Ishikawa (cell line): Measurements from ENCODE around the gene MBOAT7.

Experiments used
- CEBPB ChIP-seq: IDR thresholded peaks from 2 replicates; pipeline ENCODE4 v1.6.1; 2012
- CREB1 ChIP-seq: IDR thresholded peaks from 2 replicates; pipeline ENCODE4 v1.6.1; 2012; ENCODE audit warnings: low read depth
- EGR1 ChIP-seq: IDR thresholded peaks from 2 replicates; pipeline ENCODE4 v1.6.1; 2012
- EP300 ChIP-seq: IDR thresholded peaks from 2 replicates; pipeline ENCODE4 v1.6.1; 2012; ENCODE audit warnings: borderline replicate concordance
- FOXM1 ChIP-seq: IDR thresholded peaks from 2 replicates; pipeline ENCODE4 v1.6.1; 2012; ENCODE audit warnings: low read depth, borderline replicate concordance
- MAX ChIP-seq: IDR thresholded peaks from 2 replicates; pipeline ENCODE4 v1.6.1; 2012
- NFIC ChIP-seq: IDR thresholded peaks from 2 replicates; pipeline ENCODE4 v1.6.1; 2012
- RAD21 ChIP-seq: IDR thresholded peaks from 2 replicates; pipeline ENCODE4 v1.6.1; 2012; ENCODE audit warnings: low read depth
- REST ChIP-seq: IDR thresholded peaks from 2 replicates; pipeline ENCODE4 v1.6.1; 2012; ENCODE audit warnings: low read depth, mild to moderate bottlenecking
- TAF1 ChIP-seq: IDR thresholded peaks from 2 replicates; pipeline ENCODE4 v1.6.1; 2012; ENCODE audit warnings: low read depth, mild to moderate bottlenecking
- TCF12 ChIP-seq: IDR thresholded peaks from 2 replicates; pipeline ENCODE4 v1.6.1; 2012; ENCODE audit warnings: low read depth
- TEAD4 ChIP-seq: IDR thresholded peaks from 2 replicates; pipeline ENCODE4 v1.6.1; 2012
- YY1 ChIP-seq: IDR thresholded peaks from 2 replicates; pipeline ENCODE4 v1.6.1; 2012; ENCODE audit warnings: low read depth
- ZBTB7A ChIP-seq: IDR thresholded peaks from 2 replicates; pipeline ENCODE4 v1.6.1; 2012; ENCODE audit warnings: low read depth
- TF ChIP-seq, protein P1 (sequence below): IDR thresholded peaks from 2 replicates; pipeline ENCODE4 v1.6.1; 2012

The MBOAT7 gene

DNA sequence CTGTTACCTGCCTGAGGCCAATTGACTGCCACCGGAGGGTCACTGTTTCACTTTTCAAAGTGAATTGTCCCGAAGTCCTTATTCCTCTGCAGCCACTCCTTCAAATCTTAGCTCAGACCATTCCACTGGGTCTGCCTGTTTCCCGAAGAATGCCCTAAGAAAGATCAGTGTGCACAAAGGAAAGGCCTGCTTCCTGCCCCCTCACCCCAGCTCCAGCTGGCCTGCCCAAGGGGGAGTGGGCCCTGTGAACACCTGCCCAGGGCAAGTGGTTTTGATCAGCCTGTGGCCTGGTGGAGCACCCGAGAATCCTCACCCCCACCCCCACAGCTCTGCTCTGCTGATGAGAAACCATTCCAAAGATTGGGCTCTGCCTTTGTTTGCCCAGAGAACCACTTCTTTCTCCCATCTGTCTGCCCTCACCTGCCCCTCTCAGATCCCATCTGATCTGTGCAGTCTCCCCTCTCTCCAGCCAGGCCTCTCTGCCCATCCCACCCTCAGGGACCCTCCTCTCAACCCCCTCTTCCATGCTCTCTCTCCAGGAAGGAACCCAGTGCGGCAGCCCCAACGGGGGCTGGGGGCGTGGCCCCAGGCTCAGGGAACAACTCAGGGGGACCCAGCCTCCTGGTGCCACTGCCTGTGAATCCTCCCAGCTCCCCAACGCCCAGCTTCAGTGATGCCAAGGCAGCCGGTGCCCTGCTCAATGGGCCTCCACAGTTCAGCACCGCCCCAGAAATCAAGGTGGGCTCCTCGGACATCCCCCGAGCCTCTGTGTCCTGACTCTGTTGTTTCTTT, 40.2 kb downstream of the MBOAT7 start:
- TF ChIP-seq YY1, result no peak
- TF ChIP-seq REST, result no peak
- TF ChIP-seq TAF1, result no peak
- TF ChIP-seq TCF12, result no peak
- TF ChIP-seq RAD21, result no peak
- no peak for TF ChIP-seq MAX
- no peak for TF ChIP-seq NFIC
- TF ChIP-seq ZBTB7A, result no peak
- no peak for TF ChIP-seq TEAD4
- TF ChIP-seq CEBPB, result no peak

- TF ChIP-seq NFIC, result no peak
- TF ChIP-seq FOXM1, result no peak
- TF ChIP-seq TAF1, result no peak
- TF ChIP-seq, protein P1, sequence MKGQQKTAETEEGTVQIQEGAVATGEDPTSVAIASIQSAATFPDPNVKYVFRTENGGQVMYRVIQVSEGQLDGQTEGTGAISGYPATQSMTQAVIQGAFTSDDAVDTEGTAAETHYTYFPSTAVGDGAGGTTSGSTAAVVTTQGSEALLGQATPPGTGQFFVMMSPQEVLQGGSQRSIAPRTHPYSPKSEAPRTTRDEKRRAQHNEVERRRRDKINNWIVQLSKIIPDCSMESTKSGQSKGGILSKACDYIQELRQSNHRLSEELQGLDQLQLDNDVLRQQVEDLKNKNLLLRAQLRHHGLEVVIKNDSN, result no peak
- no peak for TF ChIP-seq YY1
- no peak for TF ChIP-seq EGR1
- TF ChIP-seq EP300, result no peak
- no peak for TF ChIP-seq MAX
- TF ChIP-seq REST, result no peak
- no peak for TF ChIP-seq TEAD4
- TF ChIP-seq CREB1, result no peak
- TF ChIP-seq RAD21, result no peak
- TF ChIP-seq TCF12, result no peak
- TF ChIP-seq CEBPB, result no peak
- no peak for TF ChIP-seq ZBTB7A
Observed at GRCh38 chr19:54148158-54148557, 41.2 kb downstream of the MBOAT7 start.

DNA sequence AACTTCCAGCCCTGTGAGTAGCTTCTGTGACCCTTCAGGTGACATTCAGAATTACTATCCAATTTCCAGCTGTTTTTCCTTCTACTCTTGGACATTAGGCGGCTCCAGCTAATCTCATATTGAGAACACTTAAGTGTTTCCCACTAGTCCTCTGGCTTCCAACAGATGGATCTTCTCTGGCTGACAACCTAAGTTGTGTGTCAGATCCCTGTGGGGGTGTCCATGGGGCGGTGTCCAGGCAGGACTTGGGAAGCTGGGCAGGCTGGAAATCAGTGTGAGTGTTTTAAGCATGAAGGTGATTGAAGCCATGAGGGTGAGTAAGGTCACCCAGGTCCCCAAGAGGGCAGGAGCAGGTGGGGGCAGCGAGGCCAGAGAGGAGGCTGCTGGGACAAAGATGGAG, 41.7 kb downstream of the MBOAT7 start:
- TF ChIP-seq MAX (no peak), EGR1 (no peak), TAF1 (no peak), CREB1 (no peak), EP300 (no peak), TEAD4 (no peak), FOXM1 (no peak), CEBPB (no peak), TCF12 (no peak), YY1 (no peak), RAD21 (no peak), REST (no peak), NFIC (no peak), ZBTB7A (no peak)
- TF ChIP-seq, protein P1, result no peak

DNA sequence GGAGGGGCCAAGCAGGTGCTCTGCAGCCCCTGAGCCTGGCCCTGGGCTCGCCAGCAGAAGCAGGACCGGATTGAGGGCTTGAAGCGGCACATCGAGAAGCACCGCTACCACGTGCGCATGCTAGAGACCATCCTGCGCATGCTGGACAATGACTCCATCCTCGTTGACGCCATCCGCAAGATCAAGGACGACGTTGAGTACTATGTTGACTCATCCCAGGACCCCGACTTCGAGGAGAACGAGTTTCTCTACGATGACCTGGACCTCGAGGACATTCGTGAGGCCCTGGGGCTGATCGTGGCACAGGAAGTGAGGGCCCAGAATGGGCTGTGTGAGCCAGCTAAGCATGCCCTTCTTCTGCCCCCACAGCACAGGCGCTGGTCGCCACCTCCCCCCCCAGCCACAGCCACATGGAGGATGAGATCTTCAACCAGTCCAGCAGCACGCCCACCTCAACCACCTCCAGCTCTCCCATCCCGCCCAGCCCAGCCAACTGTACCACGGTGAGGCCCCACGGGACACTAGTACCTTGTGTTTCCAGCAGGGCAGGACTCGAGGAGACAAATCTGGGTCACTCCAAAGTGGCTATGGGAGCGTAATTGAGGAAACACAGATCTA, 43.7 kb downstream of the MBOAT7 start:
- TF ChIP-seq EGR1, result no peak
- no peak for TF ChIP-seq TAF1
- no peak for TF ChIP-seq RAD21
- TF ChIP-seq ZBTB7A, result no peak
- TF ChIP-seq TCF12, result no peak
- TF ChIP-seq YY1, result no peak
- no peak for TF ChIP-seq NFIC
- no peak for TF ChIP-seq TEAD4
- no peak for TF ChIP-seq CEBPB
- no peak for TF ChIP-seq MAX
- TF ChIP-seq EP300, result no peak
- TF ChIP-seq, protein P1, result no peak
- no peak for TF ChIP-seq REST
- no peak for TF ChIP-seq FOXM1
- TF ChIP-seq CREB1, result no peak
